Gastroesophageal sphincter (tissue), 4 donors: ENCODE measurements around the gene RAB9B. TPM values are rescaled to one million over a fixed set of nuclear protein-coding genes. Genes with fewer than 3 reads are reported as not detected.
"Not testable (repeated sequence)": the region's sequence is repeated elsewhere in the genome, so short reads cannot be mapped to it uniquely, and the experiment has no call there.

Experiments used
- ATAC-seq: fragments of 150-250 bp; one replicate; pipeline ENCODE4 v1.9.1; 2016; ENCODE audit warnings: mild to moderate bottlenecking, moderate library complexity
- H3K27ac ChIP-seq, 4 donors: fragments of 200-600 bp; sonication (generic) in 3 of 4; 1 replicate in 3 of 4; 2 replicates in 1 of 4; pipeline ENCODE4 v1.5.1; 2016 to 2019
- H3K27me3 ChIP-seq: fragments of 200-600 bp; sonication (generic); one replicate; pipeline ENCODE4 v1.5.1; 2019
- H3K36me3 ChIP-seq, 2 donors: fragments of 200-600 bp; sonication (generic); one replicate each; pipeline ENCODE4 v1.5.1; 2019; ENCODE audit warnings: control low read depth in 1 of 2
- H3K4me1 ChIP-seq, 3 donors: fragments of 200-600 bp; sonication (generic); 1 replicate in 2 of 3; 2 replicates in 1 of 3; pipeline ENCODE4 v1.5.1; 2016 to 2019; ENCODE audit warnings: control low read depth in 2 of 3
- H3K4me3 ChIP-seq, 2 donors: fragments of 200-600 bp; sonication (generic); one replicate each; pipeline ENCODE4 v1.5.1; 2019; ENCODE audit warnings: mild to moderate bottlenecking in 1 of 2, moderate library complexity in 1 of 2
- H3K9me3 ChIP-seq, 3 donors: fragments of 200-600 bp; sonication (generic); one replicate each; pipeline ENCODE4 v1.5.1; 2017 to 2019; ENCODE audit warnings: control low read depth in 2 of 3
- EP300 ChIP-seq: sonication (generic); formaldehyde crosslinking; IDR thresholded peaks from one replicate; pipeline ENCODE4 v1.6.1; 2017; ENCODE audit warnings: antibody characterized with exemption, mild to moderate bottlenecking
- POLR2A ChIP-seq, 2 donors: fragments of 450-650 bp; IDR thresholded peaks; one replicate each; pipeline ENCODE4 v1.6.1; 2017; ENCODE audit warnings: antibody characterized with exemption in 2 of 2, mild to moderate bottlenecking in 2 of 2, moderate library complexity in 1 of 2
- POLR2AphosphoS5 ChIP-seq: sonication (generic); formaldehyde crosslinking; IDR thresholded peaks from one replicate; pipeline ENCODE4 v1.6.1; 2017; ENCODE audit warnings: antibody characterized with exemption
- WGBS, 2 donors: methylation state at CpG; one replicate each; pipeline ENCODE4 v1.1.5; 2018; ENCODE audit warnings: low coverage in 1 of 2; 5-methylcytosine and 5-hydroxymethylcytosine counted together
- total RNA-seq, 4 donors: library from RNA; depleted of rRNA; stranded (reverse); fragments of >200 nt; gene quantifications; one replicate each; pipeline ENCODE4 v1.1.0, GENCODE V29; 2016
- TF ChIP-seq, protein P1 (sequence below), 4 experiments: fragments of 200-600 bp in 2 of 4; fragments of 450-650 bp in 2 of 4; sonication (generic) in 1 of 4; IDR thresholded peaks; one replicate each; pipeline ENCODE4 v1.5.1; 2017 to 2019; ENCODE audit warnings: antibody characterized with exemption in 4 of 4, mild to moderate bottlenecking in 2 of 4, moderate library complexity in 2 of 4

RAB9B gene
- total RNA-seq, 4 donors from 2014 or later: 9.4 to 25.4 (median 13.0) TPM

DNA sequence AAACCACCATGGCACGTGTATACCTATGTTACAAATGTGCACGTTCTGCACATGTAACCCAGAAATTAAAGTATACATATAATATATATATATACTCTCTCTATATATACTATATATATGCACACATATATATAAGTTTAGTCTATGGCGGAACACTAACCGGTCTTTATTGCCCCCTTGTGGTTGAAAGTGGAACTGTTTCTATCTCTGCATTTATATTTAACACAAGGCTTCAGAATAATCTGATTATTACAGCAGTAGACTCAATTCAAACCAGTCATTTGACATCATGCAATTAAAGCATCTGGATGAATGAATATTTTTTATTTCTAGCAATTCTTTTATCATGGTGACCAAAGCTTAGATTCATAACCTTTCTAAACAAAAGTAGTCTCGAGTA lies 14.6 kb downstream of the RAB9B start:
- no peak for ATAC-seq
- Histone ChIP-seq H3K4me3 (no peak overlapping the region), H3K27me3 (no peaks in the 10 kb centered on the region), H3K27ac (no peak overlapping the region), H3K9me3 (no peaks in the 10 kb centered on the region), H3K4me1 (no peaks in the 10 kb centered on the region), H3K36me3 (no peaks in the 10 kb centered on the region)
- TF ChIP-seq POLR2AphosphoS5 (no peak), EP300 (no peak), POLR2A (IDR thresholded peaks at IDR 0.05) (no peak)
- TF ChIP-seq, protein P1, sequence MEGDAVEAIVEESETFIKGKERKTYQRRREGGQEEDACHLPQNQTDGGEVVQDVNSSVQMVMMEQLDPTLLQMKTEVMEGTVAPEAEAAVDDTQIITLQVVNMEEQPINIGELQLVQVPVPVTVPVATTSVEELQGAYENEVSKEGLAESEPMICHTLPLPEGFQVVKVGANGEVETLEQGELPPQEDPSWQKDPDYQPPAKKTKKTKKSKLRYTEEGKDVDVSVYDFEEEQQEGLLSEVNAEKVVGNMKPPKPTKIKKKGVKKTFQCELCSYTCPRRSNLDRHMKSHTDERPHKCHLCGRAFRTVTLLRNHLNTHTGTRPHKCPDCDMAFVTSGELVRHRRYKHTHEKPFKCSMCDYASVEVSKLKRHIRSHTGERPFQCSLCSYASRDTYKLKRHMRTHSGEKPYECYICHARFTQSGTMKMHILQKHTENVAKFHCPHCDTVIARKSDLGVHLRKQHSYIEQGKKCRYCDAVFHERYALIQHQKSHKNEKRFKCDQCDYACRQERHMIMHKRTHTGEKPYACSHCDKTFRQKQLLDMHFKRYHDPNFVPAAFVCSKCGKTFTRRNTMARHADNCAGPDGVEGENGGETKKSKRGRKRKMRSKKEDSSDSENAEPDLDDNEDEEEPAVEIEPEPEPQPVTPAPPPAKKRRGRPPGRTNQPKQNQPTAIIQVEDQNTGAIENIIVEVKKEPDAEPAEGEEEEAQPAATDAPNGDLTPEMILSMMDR (IDR thresholded peaks at IDR 0.05): peak; percentile 56 to 80 (median 60)
- WGBS, 2 donors: 6 to 21% methylated on average over 4 to 5 of the region's 5 CpGs

DNA sequence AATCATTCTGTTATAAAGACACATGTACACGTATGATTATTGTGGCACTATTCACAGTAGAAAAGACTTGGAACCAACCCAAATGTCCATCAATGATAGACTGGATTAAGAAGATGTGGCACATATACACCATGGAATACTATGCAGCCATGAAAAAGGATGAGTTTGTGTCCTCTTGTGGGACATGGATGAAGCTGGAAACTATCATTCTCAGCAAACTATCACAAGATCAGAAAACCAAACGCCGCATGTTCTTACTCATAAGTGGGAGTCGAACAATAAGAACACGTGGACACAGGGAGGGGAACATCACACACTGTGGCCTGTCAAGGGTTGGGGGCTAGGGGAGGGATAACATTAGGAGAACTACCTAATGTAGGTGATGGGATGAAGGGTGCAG lies 15.0 kb downstream of the RAB9B start:
- 63 to 93% methylated on average over 2 to 4 of the region's 5 CpGs for WGBS, 2 donors
- not testable (repeated sequence) for H3K36me3 ChIP-seq, H3K9me3 ChIP-seq, H3K27me3 ChIP-seq, H3K27ac ChIP-seq, H3K4me3 ChIP-seq, H3K4me1 ChIP-seq, ATAC-seq

DNA sequence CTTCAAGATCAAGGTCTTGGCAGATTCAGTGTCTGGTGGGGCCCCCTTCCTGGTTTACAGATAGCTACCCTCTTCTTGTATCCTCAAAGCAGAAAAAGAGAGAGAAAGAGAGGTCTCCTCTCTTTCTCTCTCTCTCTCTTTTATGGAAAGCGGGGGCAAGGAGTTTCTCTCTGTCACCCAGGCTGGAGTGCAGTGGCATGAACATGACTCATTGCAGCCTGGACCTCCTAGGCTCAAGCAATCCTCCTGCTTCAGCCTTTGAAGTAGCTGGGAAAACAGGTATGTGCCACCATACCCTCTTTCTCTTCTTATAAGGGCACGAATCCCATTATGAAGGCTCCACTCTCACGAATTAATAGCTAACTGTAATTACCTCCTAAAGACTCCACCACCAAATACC lies 20.2 kb downstream of the RAB9B start:
- no peak for ATAC-seq
- WGBS, 2 donors: 80 to 96% methylated on average over 1 to 3 of the region's 3 CpGs
- Histone ChIP-seq H3K27me3 (no peaks in the 10 kb centered on the region), H3K27ac (no peak overlapping the region), H3K9me3 (no peaks in the 10 kb centered on the region), H3K36me3 (no peaks in the 10 kb centered on the region), H3K4me3 (no peak overlapping the region), H3K4me1 (no peaks in the 10 kb centered on the region)
- TF ChIP-seq EP300 (no peak), POLR2AphosphoS5 (no peak), POLR2A (IDR thresholded peaks at IDR 0.05) (no peak)
- TF ChIP-seq, protein P1 (IDR thresholded peaks at IDR 0.05): no peak

- TF ChIP-seq POLR2AphosphoS5 (no peak), POLR2A (IDR thresholded peaks at IDR 0.05) (no peak), EP300 (no peak)
- TF ChIP-seq, protein P1 (IDR thresholded peaks at IDR 0.05): no peak
- Histone ChIP-seq H3K27me3 (no peaks in the 10 kb centered on the region), H3K4me3 (no peak overlapping the region), H3K9me3 (no peaks in the 10 kb centered on the region), H3K27ac (no peak overlapping the region), H3K4me1 (no peaks in the 10 kb centered on the region), H3K36me3 (no peaks in the 10 kb centered on the region)
- no peak for ATAC-seq
- WGBS, 2 donors: 51 to 91% methylated on average over 4 of the region's 4 CpGs
These were observed 25.1 kb downstream of the RAB9B start for GRCh38 chrX:103806862-103807474.

DNA sequence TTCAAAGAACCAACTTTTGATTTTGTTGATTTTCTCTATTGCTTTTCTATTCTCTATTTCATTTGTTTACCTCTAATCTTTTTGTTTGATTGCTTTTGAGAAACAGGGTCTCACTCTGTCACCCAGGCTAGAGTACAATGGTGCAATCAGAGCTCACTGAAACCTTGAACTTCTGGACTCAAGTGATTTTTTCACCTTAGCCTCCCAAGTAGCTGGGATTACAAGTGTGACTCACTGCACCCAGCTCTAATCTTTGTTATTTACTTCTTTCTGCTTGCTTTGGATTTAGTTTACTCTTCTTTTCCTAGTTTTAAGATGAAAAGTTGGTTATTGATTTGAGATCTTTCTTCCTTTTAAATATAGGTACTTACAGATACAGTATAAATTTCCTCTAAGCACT lies 26.2 kb downstream of the RAB9B start:
- TF ChIP-seq POLR2AphosphoS5 (no peak), EP300 (no peak)
- no peaks in the 10 kb centered on the region for H3K36me3 ChIP-seq
- H3K4me1 ChIP-seq: no peaks in the 10 kb centered on the region
- no peaks in the 10 kb centered on the region for H3K27me3 ChIP-seq
- H3K9me3 ChIP-seq: no peaks in the 10 kb centered on the region
- H3K4me3 ChIP-seq: no peak overlapping the region
- no peak for ATAC-seq
- H3K27ac ChIP-seq: no peak overlapping the region

GRCh38 chrX:103800318-103800717 lies 31.7 kb downstream of the RAB9B start:
- H3K27ac ChIP-seq: no peak overlapping the region
- ATAC-seq: no peak
- WGBS, 2 donors: 79 to 88% methylated on average over 2 of the region's 2 CpGs

More at GRCh38 chrX:103800318-103800717, 31.7 kb downstream of the RAB9B start:
- H3K4me3 ChIP-seq: no peak overlapping the region
- no peaks in the 10 kb centered on the region for H3K9me3 ChIP-seq
- no peaks in the 10 kb centered on the region for H3K4me1 ChIP-seq
- no peaks in the 10 kb centered on the region for H3K27me3 ChIP-seq
- H3K36me3 ChIP-seq: no peaks in the 10 kb centered on the region
- TF ChIP-seq POLR2A (IDR thresholded peaks at IDR 0.05): no peak
- TF ChIP-seq, protein P1 (IDR thresholded peaks at IDR 0.05): no peak
- TF ChIP-seq EP300: no peak
- TF ChIP-seq POLR2AphosphoS5: no peak
